Neural crest cell (in vitro differentiated cells): ENCODE data around the gene SWAP70. TPM values are rescaled to one million over a fixed set of nuclear protein-coding genes. Genes with fewer than 3 reads are reported as not detected.
A peak's percentile ranks its signal among the peaks of the same experiment; 100 is the strongest.

Experiments
- DNase-seq: peaks from one replicate; pipeline ENCODE4 v3.0.0; 2021; ENCODE audit warnings: low read depth, mixed read lengths, low spot score
- H3K27ac Mint-ChIP-seq: one replicate; pipeline ENCODE4 v1.8.0; 2021; ENCODE audit warnings: mild to moderate bottlenecking, mixed read lengths; ENCODE audit not compliant: unreplicated experiment
- H3K27me3 Mint-ChIP-seq: 2 replicates; pipeline ENCODE4 v1.8.0; 2021; ENCODE audit warnings: low read depth, mild to moderate bottlenecking, mixed read lengths
- H3K36me3 Mint-ChIP-seq: 2 replicates; pipeline ENCODE4 v1.8.0; 2021; ENCODE audit warnings: low read depth, mild to moderate bottlenecking, mixed read lengths
- H3K4me1 Mint-ChIP-seq: 2 replicates; pipeline ENCODE4 v1.8.0; 2021; ENCODE audit warnings: mixed read lengths
- H3K4me3 Mint-ChIP-seq: one replicate; pipeline ENCODE4 v1.8.0; 2021; ENCODE audit warnings: mild to moderate bottlenecking, mixed read lengths
- H3K9me3 Mint-ChIP-seq: 2 replicates; pipeline ENCODE4 v1.8.0; 2021; ENCODE audit warnings: mixed read lengths
- total RNA-seq: library from RNA; stranded (reverse); gene quantifications from 2 replicates; pipeline ENCODE4 v1.2.1, GENCODE V29; 2021
- TF ChIP-seq, protein P1 (sequence below): fragments of 200-600 bp; sonication (generic); conservative IDR thresholded peaks from 2 replicates; pipeline ENCODE4 v1.5.0; 2021; ENCODE audit warnings: antibody characterized with exemption, mild to moderate bottlenecking

Gene SWAP70
- total RNA-seq, 1 donor from 2014 or later: 18.1 TPM

DNA sequence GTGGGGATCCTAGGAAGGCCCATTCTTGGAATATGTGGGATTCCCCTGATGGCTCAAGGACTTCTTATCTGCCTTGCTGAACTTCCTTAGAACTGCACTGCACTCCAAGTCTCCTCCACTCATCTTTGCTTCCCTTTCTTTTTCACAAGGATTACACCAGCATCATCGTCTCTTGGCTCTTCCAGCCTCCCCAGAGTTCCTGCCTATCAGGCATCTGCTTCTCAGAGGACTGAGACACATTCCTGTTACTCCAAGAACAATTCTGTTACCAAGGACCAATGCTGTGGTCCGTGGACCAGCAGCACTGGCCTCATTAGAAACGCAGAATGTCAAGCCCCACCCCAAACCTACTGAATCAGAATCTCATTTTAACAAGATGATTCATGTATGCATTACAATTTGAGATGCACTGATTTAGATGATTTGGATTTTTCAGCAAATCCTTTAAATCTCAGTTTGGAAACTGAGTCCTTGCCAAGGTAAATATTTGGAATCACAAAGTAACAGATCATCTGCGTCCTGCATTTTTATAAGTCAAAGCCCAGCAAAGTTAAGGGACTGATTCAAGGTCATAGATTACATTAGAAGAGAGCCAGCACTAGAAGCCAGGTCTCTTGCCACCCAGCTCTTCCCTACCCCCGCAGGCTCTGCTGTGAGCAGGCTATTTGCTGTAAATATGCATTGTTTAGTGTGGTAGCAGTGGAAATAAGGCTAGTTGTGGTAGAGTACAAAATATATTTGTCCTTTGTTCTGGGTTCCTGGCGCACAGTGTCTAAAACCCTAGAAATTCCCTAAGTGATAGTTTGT, 110.9 kb downstream of the SWAP70 start:
- H3K36me3 Mint-ChIP-seq: peaks cover 8% of the 10 kb centered on the region
- DNase-seq: no peak
- no peaks in the 10 kb centered on the region for H3K27me3 Mint-ChIP-seq
- no peak overlapping the region for H3K4me3 Mint-ChIP-seq
- TF ChIP-seq, protein P1, sequence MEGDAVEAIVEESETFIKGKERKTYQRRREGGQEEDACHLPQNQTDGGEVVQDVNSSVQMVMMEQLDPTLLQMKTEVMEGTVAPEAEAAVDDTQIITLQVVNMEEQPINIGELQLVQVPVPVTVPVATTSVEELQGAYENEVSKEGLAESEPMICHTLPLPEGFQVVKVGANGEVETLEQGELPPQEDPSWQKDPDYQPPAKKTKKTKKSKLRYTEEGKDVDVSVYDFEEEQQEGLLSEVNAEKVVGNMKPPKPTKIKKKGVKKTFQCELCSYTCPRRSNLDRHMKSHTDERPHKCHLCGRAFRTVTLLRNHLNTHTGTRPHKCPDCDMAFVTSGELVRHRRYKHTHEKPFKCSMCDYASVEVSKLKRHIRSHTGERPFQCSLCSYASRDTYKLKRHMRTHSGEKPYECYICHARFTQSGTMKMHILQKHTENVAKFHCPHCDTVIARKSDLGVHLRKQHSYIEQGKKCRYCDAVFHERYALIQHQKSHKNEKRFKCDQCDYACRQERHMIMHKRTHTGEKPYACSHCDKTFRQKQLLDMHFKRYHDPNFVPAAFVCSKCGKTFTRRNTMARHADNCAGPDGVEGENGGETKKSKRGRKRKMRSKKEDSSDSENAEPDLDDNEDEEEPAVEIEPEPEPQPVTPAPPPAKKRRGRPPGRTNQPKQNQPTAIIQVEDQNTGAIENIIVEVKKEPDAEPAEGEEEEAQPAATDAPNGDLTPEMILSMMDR: no peak
- no peaks in the 10 kb centered on the region for H3K9me3 Mint-ChIP-seq
- H3K27ac Mint-ChIP-seq: peak overlapping the region; percentile 21
- peaks cover 4% of the 10 kb centered on the region for H3K4me1 Mint-ChIP-seq

DNA sequence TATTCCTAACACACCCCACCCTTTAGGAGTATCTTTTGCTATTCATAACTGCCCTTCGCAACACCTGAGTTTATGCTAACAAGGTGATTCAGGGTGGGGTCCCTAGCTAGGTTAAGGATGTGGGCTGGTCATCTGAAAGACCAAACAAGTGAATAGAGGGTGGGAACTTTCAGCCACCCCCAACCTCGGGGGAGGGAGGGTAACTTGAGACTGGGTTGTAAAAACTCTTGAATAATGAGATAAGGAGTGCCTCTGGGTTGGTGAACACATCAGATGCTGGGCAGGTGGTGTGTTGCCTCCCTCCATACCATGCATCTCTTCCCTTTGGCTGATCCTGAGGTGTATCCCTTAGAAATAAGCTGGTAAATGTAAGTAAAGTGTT, 111.5 kb downstream of the SWAP70 start:
- Mint-ChIP-seq H3K9me3 (no peaks in the 10 kb centered on the region), H3K36me3 (peaks cover 10% of the 10 kb centered on the region), H3K27me3 (no peaks in the 10 kb centered on the region), H3K27ac (no peak overlapping the region), H3K4me1 (peaks cover 4% of the 10 kb centered on the region), H3K4me3 (no peak overlapping the region)
- TF ChIP-seq, protein P1: no peak
- DNase-seq: no peak

DNA sequence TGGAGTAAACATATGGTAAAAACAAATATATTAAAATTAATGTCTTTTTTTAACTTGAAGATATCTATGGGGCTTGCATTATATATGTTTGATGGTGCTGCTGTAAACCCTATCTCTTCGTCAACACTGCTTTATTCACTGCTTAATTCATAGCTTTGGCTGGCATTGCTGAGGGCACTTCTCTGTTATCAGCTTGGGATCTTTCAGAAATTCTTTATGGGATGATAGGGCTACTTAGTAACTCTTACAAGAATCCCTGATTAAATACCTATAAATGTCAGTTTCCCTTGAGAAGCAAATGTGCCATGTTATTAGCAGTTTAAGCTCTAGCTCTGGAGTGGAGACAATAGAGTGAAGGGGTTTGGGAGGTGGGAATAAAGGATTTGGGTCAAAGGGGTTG, 112.3 kb downstream of the SWAP70 start:
- Mint-ChIP-seq H3K27me3 (no peaks in the 10 kb centered on the region), H3K36me3 (peaks cover 18% of the 10 kb centered on the region), H3K9me3 (no peaks in the 10 kb centered on the region), H3K4me3 (no peak overlapping the region), H3K4me1 (peaks cover 4% of the 10 kb centered on the region), H3K27ac (no peak overlapping the region)
- DNase-seq: no peak
- TF ChIP-seq, protein P1: no peak

DNA sequence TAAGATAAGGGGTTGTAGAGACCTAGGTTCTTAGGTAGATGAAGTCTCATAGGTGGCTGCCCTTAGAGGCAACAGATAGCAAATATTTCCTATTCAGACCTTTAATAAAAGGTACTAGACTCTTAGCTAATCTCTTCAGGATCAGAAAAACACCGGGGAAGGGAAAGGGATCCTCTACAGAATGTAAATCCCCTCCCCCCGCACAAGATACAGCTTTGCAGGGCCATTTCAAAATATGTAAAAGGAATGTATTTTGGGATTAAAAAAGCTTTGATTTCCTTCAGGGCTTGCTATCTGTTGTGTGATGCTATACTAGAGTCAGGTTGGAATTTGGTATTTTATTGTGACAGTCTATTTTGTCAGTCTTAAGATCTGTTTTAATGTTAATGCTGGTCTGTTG, 113.2 kb downstream of the SWAP70 start:
- TF ChIP-seq, protein P1: no peak
- H3K4me1 Mint-ChIP-seq: peaks cover 4% of the 10 kb centered on the region
- no peaks in the 10 kb centered on the region for H3K27me3 Mint-ChIP-seq
- no peak overlapping the region for H3K4me3 Mint-ChIP-seq
- no peaks in the 10 kb centered on the region for H3K9me3 Mint-ChIP-seq
- no peak for DNase-seq
- H3K27ac Mint-ChIP-seq: no peak overlapping the region
- H3K36me3 Mint-ChIP-seq: peaks cover 21% of the 10 kb centered on the region

DNA sequence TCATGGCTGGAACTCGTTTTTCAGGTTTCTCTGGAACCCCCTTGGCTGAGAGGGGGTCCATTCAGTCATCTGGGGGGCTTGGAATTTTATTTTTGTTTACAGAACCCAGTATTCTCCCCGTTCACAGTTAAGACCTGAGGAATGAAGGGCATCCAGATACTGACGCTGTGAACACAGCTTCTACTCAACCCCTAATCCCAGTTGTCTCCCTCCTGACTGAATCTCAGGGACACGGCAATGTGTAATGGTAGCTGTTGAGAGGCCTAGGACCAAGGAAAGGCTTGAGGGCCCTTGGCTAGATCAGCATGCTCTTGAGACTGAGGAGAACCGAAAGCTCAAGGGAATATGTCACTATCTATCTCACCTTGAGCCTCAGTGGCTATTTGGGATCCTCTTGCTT, 113.6 kb downstream of the SWAP70 start:
- TF ChIP-seq, protein P1: no peak
- Mint-ChIP-seq H3K27me3 (no peaks in the 10 kb centered on the region), H3K36me3 (peaks cover 21% of the 10 kb centered on the region), H3K4me1 (peaks cover 4% of the 10 kb centered on the region), H3K9me3 (no peaks in the 10 kb centered on the region), H3K27ac (no peak overlapping the region), H3K4me3 (no peak overlapping the region)
- DNase-seq: no peak
